NB4 (cell line): ENCODE measurements around the gene AHDC1.

Source experiments
- MAX ChIP-seq: IDR thresholded peaks from 2 replicates; pipeline ENCODE4 v1.6.1; 2011; ENCODE audit warnings: low read depth, low read length
- TF ChIP-seq, protein P1 (sequence below): IDR thresholded peaks from one replicate; pipeline ENCODE4 v1.5.1; 2012; ENCODE audit warnings: low read depth, low read length

DNA sequence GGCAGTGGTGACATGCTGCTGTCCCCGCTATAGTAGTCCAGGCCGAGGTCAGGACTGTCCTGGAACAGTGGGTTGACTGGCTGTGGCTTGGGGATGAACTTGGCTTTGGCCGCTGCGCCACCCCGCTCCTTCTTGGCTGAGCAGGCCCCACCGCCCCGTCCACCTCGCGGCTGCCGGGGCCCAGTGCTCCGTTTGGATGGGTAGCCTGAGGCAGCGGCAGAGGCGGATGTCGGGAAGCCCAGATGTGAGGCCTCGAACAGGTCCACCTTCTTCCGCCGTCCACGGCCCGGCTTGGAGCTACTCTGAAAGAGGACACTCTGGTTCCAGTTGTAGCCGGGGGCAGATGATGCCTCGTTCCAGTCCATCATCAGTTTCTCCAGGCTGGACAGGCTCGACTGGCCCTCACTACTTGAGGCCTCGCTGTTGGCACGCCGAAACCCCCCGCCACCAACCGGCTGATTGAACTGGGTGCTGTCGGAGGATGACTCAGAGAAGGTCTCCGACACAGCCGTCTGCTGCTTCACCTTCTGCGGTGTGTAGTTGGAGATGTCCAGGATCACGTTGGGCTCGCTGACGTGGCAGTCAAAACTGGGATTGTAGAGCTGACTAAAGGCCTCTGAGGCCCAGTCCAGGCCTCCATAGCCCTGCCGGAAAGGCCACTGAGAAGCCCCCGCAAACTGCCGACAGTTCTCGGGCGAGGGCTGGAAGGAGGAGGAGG is 55.6 kb downstream of the AHDC1 start:
- TF ChIP-seq, protein P1, sequence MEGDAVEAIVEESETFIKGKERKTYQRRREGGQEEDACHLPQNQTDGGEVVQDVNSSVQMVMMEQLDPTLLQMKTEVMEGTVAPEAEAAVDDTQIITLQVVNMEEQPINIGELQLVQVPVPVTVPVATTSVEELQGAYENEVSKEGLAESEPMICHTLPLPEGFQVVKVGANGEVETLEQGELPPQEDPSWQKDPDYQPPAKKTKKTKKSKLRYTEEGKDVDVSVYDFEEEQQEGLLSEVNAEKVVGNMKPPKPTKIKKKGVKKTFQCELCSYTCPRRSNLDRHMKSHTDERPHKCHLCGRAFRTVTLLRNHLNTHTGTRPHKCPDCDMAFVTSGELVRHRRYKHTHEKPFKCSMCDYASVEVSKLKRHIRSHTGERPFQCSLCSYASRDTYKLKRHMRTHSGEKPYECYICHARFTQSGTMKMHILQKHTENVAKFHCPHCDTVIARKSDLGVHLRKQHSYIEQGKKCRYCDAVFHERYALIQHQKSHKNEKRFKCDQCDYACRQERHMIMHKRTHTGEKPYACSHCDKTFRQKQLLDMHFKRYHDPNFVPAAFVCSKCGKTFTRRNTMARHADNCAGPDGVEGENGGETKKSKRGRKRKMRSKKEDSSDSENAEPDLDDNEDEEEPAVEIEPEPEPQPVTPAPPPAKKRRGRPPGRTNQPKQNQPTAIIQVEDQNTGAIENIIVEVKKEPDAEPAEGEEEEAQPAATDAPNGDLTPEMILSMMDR, result no peak
- TF ChIP-seq MAX, result no peak
